ENCODE results near the gene POLR3A.

GRCh38 chr10:77969114-77969513 is 60.2 kb downstream of the POLR3A start:
- no peak for TF ChIP-seq CTCF (IDR thresholded peaks at IDR 0.05; ENCODE audit: poor library complexity)
- no peak for TF ChIP-seq EZH2 (IDR thresholded peaks at IDR 0.05; ENCODE audit: borderline replicate concordance)

All from hepatocyte (in vitro differentiated cells).